ENCODE data around the gene CHMP3. TPM values are rescaled to one million over a fixed set of nuclear protein-coding genes. Genes with fewer than 3 reads are reported as not detected.

CHMP3 gene
- total RNA-seq, 1 experiment from 2014 or later: 63.4 TPM

DNA sequence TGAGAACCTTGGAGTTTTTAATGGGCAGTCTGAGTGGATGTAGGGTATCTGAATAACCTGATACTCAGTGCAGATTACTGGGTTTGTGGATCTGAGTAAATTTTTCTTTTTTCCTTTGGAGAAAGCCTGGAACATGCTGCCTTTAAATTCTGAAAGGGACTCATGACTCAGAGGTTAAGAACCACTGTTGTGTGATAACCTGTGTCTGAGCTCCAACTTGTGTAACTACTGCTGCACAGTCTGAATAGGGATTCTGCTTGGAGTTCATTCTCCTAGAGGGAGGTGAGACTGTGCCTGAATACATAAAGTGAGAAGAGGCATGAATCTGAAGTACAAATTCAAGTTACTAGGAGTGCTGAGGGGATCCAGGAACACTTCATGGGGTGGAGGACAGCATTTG, 85.9 kb downstream of the CHMP3 start:
- Histone ChIP-seq H3K27ac (ENCODE audit: low read depth, low read length) (no peak overlapping the region), H4K20me1 (ENCODE audit: insufficient read depth) (no peaks in the 10 kb centered on the region), H3K36me3 (ENCODE audit: control insufficient read depth in 1 of 2, insufficient read depth in 2 of 2, low read length in 2 of 2) (peaks cover 37 to 48% of the 10 kb centered on the region in 2 experiments), H3K4me3 (replicated peaks in 1 of 2; ENCODE audit: low read depth in 1 of 2, low read length in 2 of 2) (no peak overlapping the region), H3K9ac (ENCODE audit: low read length) (no peak overlapping the region), H3K27me3 (ENCODE audit: insufficient read depth, low read length) (no peaks in the 10 kb centered on the region), H3K79me2 (ENCODE audit: insufficient read depth, low read length) (no peaks in the 10 kb centered on the region), H3K4me2 (ENCODE audit: low read length) (no peak overlapping the region), H3K9me3 (ENCODE audit: control insufficient read depth in 1 of 2, insufficient read depth in 1 of 2, low read depth in 1 of 2, low read length in 2 of 2) (no peaks in the 10 kb centered on the region), H3K9me2 (ENCODE audit: insufficient read depth) (no peaks in the 10 kb centered on the region), H2AFZ (ENCODE audit: low read depth, low read length, poor library complexity, severe bottlenecking) (no peak overlapping the region), H3K4me1 (ENCODE audit: control insufficient read depth in 1 of 2, insufficient read depth in 2 of 2, low read length in 2 of 2) (no peaks in the 10 kb centered on the region)
- no peak for DNase-seq (ENCODE audit: low read depth, low spot score)
- ChIA-PET POLR2A (no interaction called here), CTCF (no interaction called here), RAD21 (ENCODE audit: low non-redundant PET in 1 of 2, low total read pairs in 2 of 2, uncharacterized antibody in 2 of 2, unreplicated experiment in 2 of 2) (no interaction called here)
- no peak for ATAC-seq
- TF ChIP-seq SRF (IDR thresholded peaks at IDR 0.05; ENCODE audit: low read depth) (no peak), POLR2A (IDR thresholded peaks at IDR 0.05; ENCODE audit: borderline replicate concordance, extremely low read depth, insufficient read depth, insufficient read length) (no peak)
- intact Hi-C loops (cut with micrococcal nuclease): no loop called here
- no TSS peak for BruUV-seq (replicated peaks)

DNA sequence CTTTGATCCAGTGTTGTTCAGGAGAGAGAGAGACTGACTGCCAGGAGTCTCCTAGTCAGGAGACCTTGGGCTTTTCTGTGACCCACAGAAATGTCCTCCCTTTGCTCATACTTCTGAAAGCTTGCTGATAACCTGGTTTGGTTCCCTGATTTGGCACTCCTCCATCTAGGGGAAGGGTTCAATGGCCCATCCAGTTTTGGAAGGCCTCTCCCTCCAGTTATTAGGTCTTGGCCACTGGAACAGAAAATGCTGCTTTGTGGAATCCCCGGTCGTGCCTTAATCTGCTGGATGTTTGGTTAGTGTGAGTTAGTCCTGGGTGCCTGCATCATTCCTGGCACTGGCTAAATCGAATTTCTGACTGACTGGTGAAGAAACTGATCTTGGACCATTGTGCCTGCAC, 86.3 kb downstream of the CHMP3 start:
- H4K20me1 ChIP-seq (ENCODE audit: insufficient read depth): no peaks in the 10 kb centered on the region
- H3K79me2 ChIP-seq (ENCODE audit: insufficient read depth, low read length): no peaks in the 10 kb centered on the region
- H3K9me2 ChIP-seq (ENCODE audit: insufficient read depth): no peaks in the 10 kb centered on the region
- no peak overlapping the region for H3K4me3 ChIP-seq (replicated peaks in 1 of 2; ENCODE audit: low read depth in 1 of 2, low read length in 2 of 2)
- RAD21 ChIA-PET (ENCODE audit: low non-redundant PET in 1 of 2, low total read pairs in 2 of 2, uncharacterized antibody in 2 of 2, unreplicated experiment in 2 of 2): no interaction called here
- peaks cover 34 to 44% of the 10 kb centered on the region in 2 experiments for H3K36me3 ChIP-seq (ENCODE audit: control insufficient read depth in 1 of 2, insufficient read depth in 2 of 2, low read length in 2 of 2)
- intact Hi-C loops (cut with micrococcal nuclease): no loop called here
- H3K27me3 ChIP-seq (ENCODE audit: insufficient read depth, low read length): no peaks in the 10 kb centered on the region
- H3K9ac ChIP-seq (ENCODE audit: low read length): no peak overlapping the region
- CTCF ChIA-PET: no interaction called here
- no peak overlapping the region for H3K27ac ChIP-seq (ENCODE audit: low read depth, low read length)
- H3K9me3 ChIP-seq (ENCODE audit: control insufficient read depth in 1 of 2, insufficient read depth in 1 of 2, low read depth in 1 of 2, low read length in 2 of 2): no peaks in the 10 kb centered on the region
- H2AFZ ChIP-seq (ENCODE audit: low read depth, low read length, poor library complexity, severe bottlenecking): no peak overlapping the region
- no peak for DNase-seq (ENCODE audit: low read depth, low spot score)
- ATAC-seq: no peak
- no peaks in the 10 kb centered on the region for H3K4me1 ChIP-seq (ENCODE audit: control insufficient read depth in 1 of 2, insufficient read depth in 2 of 2, low read length in 2 of 2)
- BruUV-seq (replicated peaks): no TSS peak
- no peak overlapping the region for H3K4me2 ChIP-seq (ENCODE audit: low read length)
- no peak for TF ChIP-seq SP1 (IDR thresholded peaks at IDR 0.05; ENCODE audit: low read depth)
- no peak for TF ChIP-seq TCF7L2 (IDR thresholded peaks at IDR 0.05; ENCODE audit: borderline replicate concordance, extremely low read depth, insufficient read depth, insufficient read length)
- no peak for TF ChIP-seq POLR2A (IDR thresholded peaks at IDR 0.05; ENCODE audit: borderline replicate concordance, extremely low read depth, insufficient read depth, insufficient read length)
- TF ChIP-seq FOSL1 (IDR thresholded peaks at IDR 0.05; ENCODE audit: low read depth): no peak
- TF ChIP-seq ELF1 (IDR thresholded peaks at IDR 0.05; ENCODE audit: borderline replicate concordance, low read depth): no peak
- POLR2A ChIA-PET: no interaction called here

All from HCT116 (cell line).